Endometrial microvascular endothelial cells (primary cell): ENCODE measurements around the gene GNL3. TPM values are rescaled to one million over a fixed set of nuclear protein-coding genes. Genes with fewer than 3 reads are reported as not detected.
"Not testable (repeated sequence)": the region's sequence is repeated elsewhere in the genome, so short reads cannot be mapped to it uniquely, and the experiment has no call there.

Experiments
- in situ Hi-C: cut with HindIII; loops from 2 replicates; pipeline ENCODE4 v1.10.0; 2017; ENCODE audit warnings: low sequenced_read_pairs, low pct_unique_long_range_greater_than_20kb; ENCODE audit errors: inconsistent ontology term
- total RNA-seq: library from RNA; depleted of rRNA; stranded (reverse); fragments of >200 nt; gene quantifications from one replicate; pipeline ENCODE4 v1.2.3, GENCODE V29; 2015; ENCODE audit errors: inconsistent ontology term

The GNL3 gene
- total RNA-seq, 1 donor from 2014 or later, result 93.8 TPM

DNA sequence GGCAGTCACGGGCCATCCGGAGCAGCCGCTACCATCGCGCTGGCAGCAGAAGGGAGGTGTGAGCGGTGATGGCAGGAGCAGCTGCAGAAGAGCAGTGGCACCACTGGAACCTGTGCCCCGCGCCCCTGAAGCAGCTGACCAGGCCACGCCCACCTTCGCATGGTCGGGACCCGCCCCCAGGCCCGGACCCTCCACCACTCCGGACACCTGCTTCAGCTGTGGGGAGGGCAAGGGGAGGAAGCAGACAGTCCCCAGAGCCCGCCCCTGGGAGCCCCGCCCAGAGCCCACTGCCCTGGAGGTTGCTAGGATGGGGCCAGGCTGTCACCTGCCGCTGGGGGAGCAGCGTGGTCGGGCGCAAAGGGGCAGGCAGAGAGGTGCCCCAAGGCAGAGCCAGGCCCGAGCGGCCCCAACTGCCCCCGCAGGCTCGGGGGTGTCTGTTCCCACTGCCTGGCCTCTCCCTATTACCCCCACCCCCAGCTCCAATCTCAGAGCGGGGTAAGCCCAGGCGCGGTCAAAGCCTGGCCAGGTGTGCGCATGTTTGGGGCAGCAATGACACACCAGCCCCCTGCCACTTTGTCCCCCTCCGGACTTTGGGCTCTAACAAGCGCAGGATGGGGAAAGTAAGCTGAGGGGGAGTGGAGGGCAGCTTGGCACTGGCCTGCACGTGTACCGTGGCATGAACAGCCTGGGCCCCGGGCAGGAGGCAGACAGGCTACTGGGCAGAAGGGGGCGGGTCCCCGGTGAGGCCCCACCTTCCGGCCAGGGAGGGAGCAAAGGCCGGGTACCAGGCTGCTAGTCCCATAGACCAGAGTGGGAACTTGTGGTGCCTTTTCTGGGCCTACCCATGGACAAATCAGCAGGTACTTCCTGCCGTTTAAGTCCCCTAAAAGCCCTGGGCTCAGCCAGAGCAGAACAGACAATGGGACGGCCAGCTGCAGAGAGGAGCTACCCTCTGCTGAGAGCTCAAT, 28.8 kb downstream of the GNL3 start:
- in situ Hi-C loops, result no loop called here

DNA sequence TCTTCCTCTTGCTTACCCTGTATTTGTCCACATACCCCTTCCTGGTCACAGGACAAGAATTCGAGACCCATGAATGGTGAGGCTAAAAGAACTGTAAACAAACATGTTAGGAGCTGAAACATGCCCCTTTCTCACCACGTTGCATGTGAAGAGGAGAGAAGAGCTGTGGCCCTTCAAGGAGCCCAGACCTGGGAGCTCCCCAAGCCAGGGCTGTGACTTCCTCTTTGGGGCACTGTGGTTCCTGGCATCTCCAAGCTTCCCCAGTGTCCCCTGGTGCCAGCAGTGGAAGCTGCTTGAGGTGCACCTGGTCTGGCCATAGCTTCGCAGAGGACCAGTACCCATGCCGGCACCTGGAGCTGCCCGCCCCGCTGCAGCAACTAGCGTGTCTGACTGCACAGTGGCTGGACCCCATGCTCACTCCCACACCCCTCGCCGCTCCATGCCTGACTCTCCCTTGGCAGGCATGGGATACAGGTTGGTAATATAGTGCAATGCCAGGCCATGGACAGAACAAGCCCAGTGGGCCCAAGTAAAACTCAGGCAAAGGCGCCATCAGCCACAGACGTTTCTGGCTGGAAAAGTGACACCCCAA, 30.0 kb downstream of the GNL3 start:
- in situ Hi-C loops, result no loop called here

DNA sequence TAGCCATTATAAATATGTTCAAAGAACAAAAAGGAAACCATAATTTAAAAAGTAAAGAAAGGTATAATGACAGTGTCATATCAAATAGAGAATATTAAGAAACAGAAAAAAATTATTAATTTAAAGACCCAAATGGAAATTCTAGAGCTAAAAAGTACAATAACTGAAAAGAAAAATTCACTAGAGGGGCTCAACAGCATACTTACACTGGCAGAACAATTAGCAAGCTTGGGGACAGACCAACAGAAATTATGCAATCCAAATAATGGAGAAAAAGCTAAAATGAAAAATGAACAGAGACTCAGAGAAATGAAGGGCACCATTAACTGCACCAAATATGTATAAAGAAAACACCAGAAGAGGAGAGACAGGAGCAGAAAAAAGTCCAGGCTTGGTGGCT, 33.8 kb downstream of the GNL3 start:
- in situ Hi-C loops, result no loop called here

GRCh38 chr3:52721002-52721729, 35.3 kb downstream of the GNL3 start:
- in situ Hi-C loops, result no loop called here

DNA sequence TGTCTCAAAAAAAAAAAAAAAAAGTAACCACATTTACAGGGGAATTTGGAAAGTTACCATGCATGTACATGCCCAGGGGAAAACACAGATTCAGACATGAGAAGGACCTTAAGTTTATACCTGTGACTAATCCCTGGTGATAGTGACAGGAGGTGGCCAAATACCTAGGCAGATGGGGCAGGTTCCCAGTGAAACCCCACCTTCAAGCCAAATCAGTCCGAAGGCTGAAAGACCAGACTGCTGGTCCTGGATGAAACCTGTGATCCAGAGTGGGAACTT, 35.8 kb downstream of the GNL3 start:
- in situ Hi-C loops, result no loop called here

DNA sequence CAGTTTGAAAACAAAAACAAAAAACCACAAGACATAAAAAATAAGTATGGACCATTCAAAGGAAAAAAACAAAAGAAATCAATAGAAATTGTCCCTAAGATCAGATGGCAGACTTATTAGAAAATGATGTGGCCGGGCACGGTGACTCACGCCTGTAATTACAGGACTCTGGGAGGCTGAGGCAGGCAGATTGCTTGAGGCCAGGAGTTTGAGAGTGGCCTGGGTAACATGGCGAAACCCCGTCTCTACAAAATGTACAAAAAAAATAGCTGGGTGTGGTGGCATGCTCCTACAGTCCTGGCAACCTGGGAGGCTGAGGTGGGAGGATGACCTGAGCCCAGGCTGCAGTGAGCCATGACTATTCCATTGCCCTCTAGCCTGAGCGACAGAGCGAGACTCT, 36.7 kb downstream of the GNL3 start:
- in situ Hi-C loops, result no loop called here

DNA sequence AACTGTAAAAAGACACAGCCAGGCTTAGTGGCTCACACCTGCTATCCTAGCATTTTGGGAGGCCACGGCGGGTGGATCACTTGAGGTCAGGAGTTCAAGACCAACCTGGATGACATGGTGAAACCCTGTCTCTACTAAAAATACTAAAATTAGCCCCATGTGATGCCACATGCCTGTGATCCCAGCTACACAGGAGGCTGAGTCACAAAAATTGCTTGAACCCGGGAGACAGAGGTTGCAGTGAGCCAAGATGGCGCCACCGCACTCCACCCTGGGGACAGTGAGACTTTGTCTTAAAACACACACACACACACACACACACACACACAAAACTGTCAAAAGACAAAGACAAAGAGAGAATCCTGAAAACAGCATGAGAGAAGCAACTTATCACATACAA, 38.1 kb downstream of the GNL3 start:
- in situ Hi-C loops, result no loop called here

DNA sequence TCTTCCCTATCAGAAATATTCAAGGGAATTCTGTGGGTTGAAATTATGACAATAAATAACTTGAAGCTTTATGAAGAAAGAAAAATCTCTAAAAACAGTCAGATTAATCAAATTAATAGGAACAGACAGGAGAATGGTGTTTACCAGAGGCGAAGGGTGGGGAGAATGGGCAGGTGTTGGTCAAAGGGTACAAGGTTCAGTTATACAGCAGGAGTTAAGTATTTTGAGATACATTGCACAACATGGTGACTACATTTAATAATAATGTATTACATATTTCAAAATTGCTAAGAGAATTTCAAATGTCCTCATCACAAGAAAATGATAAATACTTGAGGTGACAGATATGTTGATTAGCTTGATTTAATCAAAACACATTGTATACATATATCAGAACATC, 38.7 kb downstream of the GNL3 start:
- in situ Hi-C loops, result no loop called here

GRCh38 chr3:52728753-52729152, 42.9 kb downstream of the GNL3 start:
- in situ Hi-C loops, result not testable (repeated sequence)

DNA sequence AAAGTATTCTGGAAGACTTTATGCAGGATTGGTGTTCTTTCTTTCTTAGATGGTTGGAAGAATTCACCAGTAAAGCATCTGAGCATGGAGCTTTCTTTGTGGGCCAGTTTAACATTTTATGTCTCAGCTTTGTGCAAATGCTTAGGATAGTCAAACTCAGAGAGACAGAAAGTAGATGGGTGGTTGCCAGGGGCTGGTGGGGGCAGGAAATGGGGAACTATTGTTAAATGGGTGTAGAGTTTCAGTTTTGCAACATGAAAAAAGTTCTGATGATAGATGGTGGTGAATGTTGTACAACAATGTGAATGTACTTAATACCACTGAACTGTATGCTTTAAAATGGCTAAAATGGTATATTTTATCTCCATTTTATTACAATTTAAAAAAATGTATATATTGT, 44.8 kb downstream of the GNL3 start:
- in situ Hi-C loops, result no loop called here

DNA sequence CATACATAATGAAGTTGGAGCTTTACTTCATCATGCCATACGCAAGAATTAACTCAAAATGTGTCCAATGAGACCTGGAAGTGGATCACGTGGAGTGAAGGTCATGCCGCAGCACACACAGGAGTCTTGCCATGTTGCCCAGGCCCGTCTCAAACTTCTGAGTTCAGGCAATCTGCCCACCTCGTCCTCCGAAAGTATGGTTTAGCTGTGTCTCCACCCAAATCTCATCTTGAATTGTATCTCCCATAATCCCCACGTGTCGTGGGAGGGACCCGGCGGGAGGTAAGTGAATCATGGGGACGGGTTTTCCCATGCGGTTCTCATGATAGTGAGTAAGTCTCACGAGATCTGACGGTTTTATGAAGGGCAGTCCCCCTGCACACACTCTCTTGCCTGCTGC, 45.8 kb downstream of the GNL3 start:
- in situ Hi-C loops, result no loop called here

- in situ Hi-C loops, result no loop called here
These were observed 47.5 kb downstream of the GNL3 start for GRCh38 chr3:52733256-52733891.

GRCh38 chr3:52739730-52740129, 53.9 kb downstream of the GNL3 start:
- in situ Hi-C loops, result no loop called here

DNA sequence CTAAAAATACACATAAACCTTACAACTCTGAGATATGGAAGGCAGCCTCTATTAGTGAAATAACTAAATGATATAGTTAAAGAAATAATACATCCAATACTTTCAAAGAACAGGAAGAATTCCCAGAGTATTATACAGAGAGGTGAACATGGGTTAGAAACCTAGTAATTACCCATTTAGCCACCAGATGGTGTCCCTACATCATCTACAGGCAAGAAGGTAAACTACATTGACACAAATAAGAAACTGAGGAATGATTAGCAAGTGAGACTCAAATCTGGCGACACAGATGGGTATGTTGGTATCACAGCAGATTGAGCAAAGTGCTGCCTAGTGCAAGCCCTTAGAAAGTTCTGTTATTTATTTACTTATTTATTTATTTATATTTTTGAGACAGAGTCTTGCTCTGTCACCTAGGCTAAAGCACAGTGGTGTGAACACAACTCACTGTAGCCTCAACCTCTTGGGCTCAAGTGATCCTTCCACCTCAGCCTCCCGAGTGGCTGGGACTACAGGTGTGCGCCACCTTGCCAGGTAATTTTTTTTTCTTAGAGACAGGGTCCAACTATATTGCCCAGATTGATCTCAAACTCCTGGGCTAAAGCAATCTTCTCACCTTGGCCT, 56.7 kb downstream of the GNL3 start:
- in situ Hi-C loops, result no loop called here

DNA sequence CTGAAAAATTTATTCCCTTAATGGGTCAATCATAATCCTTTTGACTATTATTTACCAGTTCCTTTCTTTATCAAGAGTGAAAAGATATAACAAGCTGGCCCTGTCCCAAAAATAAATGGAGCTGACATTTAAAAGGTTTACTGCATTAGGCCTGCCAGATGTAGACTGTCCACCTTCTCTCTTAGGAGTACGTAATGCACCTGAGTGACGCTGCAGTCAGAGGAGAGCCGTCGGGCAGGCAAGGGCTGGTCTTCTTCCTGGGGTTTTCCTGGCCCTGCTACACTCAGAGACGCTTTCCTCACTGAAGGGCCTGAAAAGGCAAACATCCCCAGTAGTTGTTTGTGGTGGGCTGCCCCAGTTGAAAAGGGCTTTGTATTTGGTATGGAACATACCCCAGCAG, 57.3 kb downstream of the GNL3 start:
- in situ Hi-C loops, result no loop called here

DNA sequence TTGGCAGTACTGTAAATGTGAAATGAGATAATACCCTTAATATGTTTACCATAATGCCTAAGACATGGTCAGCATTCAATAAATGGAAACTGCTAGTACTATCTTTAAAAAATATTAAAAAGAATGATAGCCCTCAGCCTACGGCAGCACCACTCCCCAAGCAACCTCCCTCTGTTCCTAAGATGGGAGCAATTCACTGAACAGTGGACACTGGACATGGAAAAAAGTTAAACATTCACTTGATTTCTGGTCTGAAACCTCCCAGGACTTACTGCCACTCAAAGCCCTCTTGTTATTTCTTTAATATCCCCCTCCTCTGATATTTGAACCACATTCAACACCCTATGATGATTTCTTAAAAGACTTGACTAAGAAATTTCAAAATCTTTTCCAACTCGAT, 57.9 kb downstream of the GNL3 start:
- in situ Hi-C loops, result no loop called here
